Esophagus muscularis mucosa (tissue), 3 donors: ENCODE measurements around the gene ANKRD17.

Source experiments
- CTCF ChIP-seq, 3 experiments: fragments of 200-600 bp in 2 of 3; fragments of 450-650 bp in 1 of 3; sonication (generic) in 2 of 3; IDR thresholded peaks; one replicate each; pipeline ENCODE4 v1.5.1; 2017 to 2019; ENCODE audit warnings: antibody characterized with exemption in 3 of 3, mild to moderate bottlenecking in 2 of 3, moderate library complexity in 1 of 3
- POLR2A ChIP-seq: fragments of 450-650 bp; IDR thresholded peaks from one replicate; pipeline ENCODE4 v1.6.1; 2017; ENCODE audit warnings: antibody characterized with exemption, moderate library complexity, mild to moderate bottlenecking, low read depth
- POLR2AphosphoS5 ChIP-seq, 2 donors: sonication (generic); formaldehyde crosslinking; IDR thresholded peaks; one replicate each; pipeline ENCODE4 v1.6.1; 2017; ENCODE audit warnings: antibody characterized with exemption in 2 of 2

GRCh38 chr4:73068491-73069337, 189.9 kb downstream of the ANKRD17 start:
- TF ChIP-seq POLR2AphosphoS5 (IDR thresholded peaks at IDR 0.05) (no peak), CTCF (IDR thresholded peaks at IDR 0.05) (no peak), POLR2A (no peak)
